ENCODE measurements around the gene UBE2M.

The UBE2M gene

GRCh38 chr19:58563034-58563573 is 4.7 kb upstream of the UBE2M start:
- Mint-ChIP-seq H3K4me3 (peak overlapping the region; percentile 80 to 99), H3K27ac (peak overlapping the region; percentile 41 to 49), H3K27me3 (no peaks in the 10 kb centered on the region), H3K9me3 (no peaks in the 10 kb centered on the region), H3K4me1 (ENCODE audit: low read depth in 2 of 2) (peaks cover 21 to 28% of the 10 kb centered on the region in 2 donors), H3K36me3 (ENCODE audit: insufficient read depth) (peaks cover 28% of the 10 kb centered on the region)
- DNase-seq (no peak), ATAC-seq (replicated peaks) (no peak)

DNA sequence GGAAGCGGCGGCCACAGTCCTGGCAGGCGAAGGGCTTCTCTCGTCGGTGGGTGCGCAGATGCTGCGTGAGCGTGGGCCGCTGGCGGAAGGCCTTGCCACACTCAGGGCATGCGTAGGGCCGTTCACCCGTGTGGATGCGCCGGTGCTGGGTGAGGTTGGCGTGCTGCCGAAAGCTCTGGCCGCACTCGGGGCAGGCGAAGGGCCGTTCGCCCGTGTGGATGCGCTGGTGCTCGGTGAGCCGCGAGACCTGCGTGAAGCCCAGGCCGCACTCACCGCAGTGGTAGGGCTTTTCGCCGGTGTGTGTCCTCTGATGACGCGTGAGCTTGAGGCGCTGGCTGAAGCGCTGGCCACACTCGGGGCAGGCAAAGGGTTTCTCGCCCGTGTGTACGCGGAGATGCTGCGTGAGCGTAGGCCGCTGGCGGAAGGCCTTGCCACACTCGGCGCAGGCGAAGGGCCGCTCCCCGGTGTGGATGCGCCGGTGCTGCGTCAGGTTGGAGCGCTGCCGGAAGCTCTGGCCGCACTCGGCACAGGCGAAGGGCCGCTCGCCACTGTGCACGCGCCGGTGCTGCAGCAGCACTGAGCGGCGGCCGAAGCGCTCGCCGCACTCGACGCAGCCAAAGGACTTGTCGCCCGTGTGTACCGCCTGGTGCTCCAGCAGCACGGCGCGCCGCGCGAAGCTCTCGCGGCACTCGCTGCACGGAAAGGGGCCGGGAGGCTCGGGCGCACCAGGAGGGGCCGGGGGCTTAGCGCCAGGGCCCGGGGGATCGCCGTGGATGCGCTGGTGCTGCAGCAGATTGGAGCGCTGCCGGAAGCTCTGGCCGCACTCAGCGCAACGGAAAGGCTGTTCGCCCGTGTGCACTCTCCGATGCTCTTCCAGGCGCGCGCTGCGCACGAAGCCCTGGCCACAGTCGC is 4.0 kb upstream of the UBE2M start:
- peaks cover 35% of the 10 kb centered on the region for H3K36me3 Mint-ChIP-seq (ENCODE audit: insufficient read depth)
- H3K4me3 Mint-ChIP-seq: peak overlapping the region; percentile 80 to 99
- no peaks in the 10 kb centered on the region for H3K27me3 Mint-ChIP-seq
- peaks cover 29 to 35% of the 10 kb centered on the region in 2 donors for H3K4me1 Mint-ChIP-seq (ENCODE audit: low read depth in 2 of 2)
- ATAC-seq (replicated peaks) (no peak), DNase-seq (no peak)
- no peaks in the 10 kb centered on the region for H3K9me3 Mint-ChIP-seq
- H3K27ac Mint-ChIP-seq: peak overlapping the region; percentile 41 to 86

DNA sequence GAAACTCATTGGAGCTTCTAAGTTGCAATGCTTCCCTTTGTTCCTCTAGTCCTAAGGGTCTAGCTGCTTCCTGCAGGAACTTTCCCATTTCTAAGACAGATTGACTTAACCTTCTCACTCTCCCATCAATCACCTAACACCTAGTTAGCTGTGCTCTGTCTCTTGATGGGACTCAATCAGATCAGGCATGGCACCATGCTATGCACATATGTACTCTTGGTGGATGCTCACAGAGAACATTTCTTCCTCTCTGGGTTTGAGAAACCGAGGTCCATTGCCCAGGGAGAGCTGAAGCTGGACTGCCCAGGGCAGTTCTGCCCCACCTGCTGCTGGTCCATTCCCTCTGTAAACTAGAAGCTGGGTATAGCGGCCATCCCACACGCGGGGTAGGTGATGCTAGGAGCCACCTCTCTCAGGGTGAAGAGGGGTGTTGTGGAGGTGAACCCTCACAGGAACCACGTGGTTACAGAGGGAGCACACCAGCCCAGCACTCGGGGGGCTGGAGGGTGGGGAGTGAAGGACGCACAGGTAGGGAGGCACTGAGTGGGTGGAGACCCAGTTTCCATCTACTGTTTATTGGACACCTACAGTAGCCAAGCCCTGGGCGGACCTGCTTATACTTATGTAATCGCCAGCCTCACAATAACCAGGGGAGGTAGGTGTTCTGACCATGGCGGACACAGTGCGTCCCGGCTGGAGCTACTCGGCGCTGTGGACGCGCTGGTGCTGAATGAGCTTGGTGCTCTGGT is 3.1 kb upstream of the UBE2M start:
- Mint-ChIP-seq H3K4me3 (peak overlapping the region; percentile 80 to 99), H3K27ac (peak overlapping the region in 1 of 2 donors; percentile 86), H3K36me3 (ENCODE audit: insufficient read depth) (peaks cover 43% of the 10 kb centered on the region), H3K27me3 (no peaks in the 10 kb centered on the region), H3K4me1 (ENCODE audit: low read depth in 2 of 2) (peaks cover 36 to 43% of the 10 kb centered on the region in 2 donors), H3K9me3 (no peaks in the 10 kb centered on the region)
- no peak for ATAC-seq (replicated peaks)
- DNase-seq: no peak

GRCh38 chr19:58560921-58561320 is 2.5 kb upstream of the UBE2M start:
- H3K4me3 Mint-ChIP-seq: peak overlapping the region; percentile 80 to 99
- no peaks in the 10 kb centered on the region for H3K9me3 Mint-ChIP-seq
- H3K27me3 Mint-ChIP-seq: no peaks in the 10 kb centered on the region
- H3K4me1 Mint-ChIP-seq (ENCODE audit: low read depth in 2 of 2): peaks cover 41 to 49% of the 10 kb centered on the region in 2 donors
- no peak for ATAC-seq (replicated peaks)
- peak overlapping the region in 1 of 2 donors; percentile 38 for H3K27ac Mint-ChIP-seq
- no peak for DNase-seq
- H3K36me3 Mint-ChIP-seq (ENCODE audit: insufficient read depth): peaks cover 47% of the 10 kb centered on the region

DNA sequence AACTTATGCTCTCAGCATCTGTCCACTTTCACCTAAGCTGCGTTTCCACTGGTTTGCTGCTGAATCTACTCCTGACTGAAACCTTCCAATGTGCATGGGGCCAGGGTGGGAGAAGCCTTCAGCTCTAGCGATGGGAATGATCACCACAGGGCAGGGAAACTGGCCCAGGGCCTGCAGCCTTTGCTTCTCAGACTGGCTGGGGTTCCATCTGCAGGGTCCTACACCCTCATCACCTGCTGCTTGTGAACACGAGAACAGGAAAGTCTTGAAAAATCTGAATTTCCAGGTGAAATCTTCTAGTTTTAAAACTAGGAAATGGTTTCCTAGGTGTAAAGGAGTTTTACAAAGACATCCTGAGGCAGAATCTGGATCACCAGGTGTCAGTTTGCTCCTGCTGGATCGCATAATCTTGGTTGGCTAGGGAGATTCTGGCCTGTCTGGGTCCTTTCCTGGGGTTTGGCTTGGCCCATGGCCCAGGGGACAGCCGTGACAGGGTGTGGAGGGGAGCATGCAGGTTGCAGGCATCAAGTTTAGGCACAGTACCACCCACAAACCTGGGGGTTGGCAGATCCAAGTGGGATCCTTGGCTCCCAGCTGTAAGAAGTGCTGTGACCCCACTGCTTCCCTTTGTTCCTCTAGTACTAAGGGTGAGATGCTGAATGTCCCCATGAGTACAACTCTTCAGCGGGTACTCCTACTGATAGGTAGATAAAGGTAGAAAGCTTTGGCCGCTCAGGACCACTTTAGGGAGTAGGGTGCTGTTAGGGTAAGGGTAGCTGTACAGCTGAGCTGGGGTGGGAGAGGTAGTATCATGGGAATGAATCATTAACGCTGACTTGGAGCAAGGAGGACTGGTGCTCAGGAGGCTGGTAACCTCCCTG is 1.8 kb upstream of the UBE2M start:
- H3K4me1 Mint-ChIP-seq (ENCODE audit: low read depth in 2 of 2): peaks cover 43 to 53% of the 10 kb centered on the region in 2 donors
- H3K36me3 Mint-ChIP-seq (ENCODE audit: insufficient read depth): peaks cover 53% of the 10 kb centered on the region

DNA sequence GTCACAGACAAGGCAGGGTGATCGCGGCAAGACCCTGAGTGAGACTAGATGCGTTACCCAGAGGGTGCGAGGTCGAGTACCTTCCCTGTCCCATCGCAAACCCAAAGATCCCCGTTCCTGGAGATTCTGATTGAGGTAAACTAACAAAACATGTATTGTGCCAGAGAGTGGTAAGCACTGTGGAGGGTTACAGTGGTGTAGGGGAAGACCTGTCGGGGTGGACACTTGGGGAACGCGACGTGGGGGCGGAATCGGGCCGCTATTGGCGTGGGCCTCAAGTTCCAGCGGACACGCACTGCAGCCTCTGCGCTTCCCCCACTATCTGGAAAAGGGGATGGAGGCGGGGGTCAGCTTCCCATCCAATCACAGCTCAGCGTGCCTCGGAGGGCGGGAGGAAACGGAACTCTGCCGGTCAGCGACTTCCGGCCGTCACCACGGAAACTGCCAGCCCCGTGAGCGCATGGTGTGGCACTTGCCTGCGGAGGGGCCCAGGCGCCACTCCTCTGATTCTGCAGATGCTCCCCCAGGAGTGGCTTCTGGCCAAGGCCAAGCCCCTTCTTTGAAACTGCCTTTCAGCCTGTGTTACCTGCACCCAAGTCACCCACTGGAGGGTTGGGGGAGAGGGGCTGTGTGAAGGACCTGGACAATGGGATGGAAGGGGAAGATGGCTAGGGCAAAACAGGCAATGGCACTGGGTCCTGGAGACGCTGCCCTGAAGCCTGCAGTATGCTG is 1.0 kb upstream of the UBE2M start:
- Mint-ChIP-seq H3K27me3 (no peaks in the 10 kb centered on the region), H3K4me1 (ENCODE audit: low read depth in 2 of 2) (peaks cover 48 to 58% of the 10 kb centered on the region in 2 donors), H3K27ac (peak overlapping the region; percentile 95 to 99), H3K9me3 (no peaks in the 10 kb centered on the region), H3K4me3 (peak overlapping the region; percentile 96 to 99), H3K36me3 (ENCODE audit: insufficient read depth) (peaks cover 59% of the 10 kb centered on the region)
- DNase-seq (peak in 2 of 3 experiments; percentile 33 to 38), ATAC-seq (replicated peaks) (no peak)

More for the DNA sequence above, 1.8 kb upstream of the UBE2M start:
- Mint-ChIP-seq H3K27me3 (no peaks in the 10 kb centered on the region), H3K27ac (peak overlapping the region; percentile 95 to 99), H3K4me3 (peak overlapping the region; percentile 96 to 99), H3K9me3 (no peaks in the 10 kb centered on the region)
- no peak for DNase-seq
- no peak for ATAC-seq (replicated peaks)

DNA sequence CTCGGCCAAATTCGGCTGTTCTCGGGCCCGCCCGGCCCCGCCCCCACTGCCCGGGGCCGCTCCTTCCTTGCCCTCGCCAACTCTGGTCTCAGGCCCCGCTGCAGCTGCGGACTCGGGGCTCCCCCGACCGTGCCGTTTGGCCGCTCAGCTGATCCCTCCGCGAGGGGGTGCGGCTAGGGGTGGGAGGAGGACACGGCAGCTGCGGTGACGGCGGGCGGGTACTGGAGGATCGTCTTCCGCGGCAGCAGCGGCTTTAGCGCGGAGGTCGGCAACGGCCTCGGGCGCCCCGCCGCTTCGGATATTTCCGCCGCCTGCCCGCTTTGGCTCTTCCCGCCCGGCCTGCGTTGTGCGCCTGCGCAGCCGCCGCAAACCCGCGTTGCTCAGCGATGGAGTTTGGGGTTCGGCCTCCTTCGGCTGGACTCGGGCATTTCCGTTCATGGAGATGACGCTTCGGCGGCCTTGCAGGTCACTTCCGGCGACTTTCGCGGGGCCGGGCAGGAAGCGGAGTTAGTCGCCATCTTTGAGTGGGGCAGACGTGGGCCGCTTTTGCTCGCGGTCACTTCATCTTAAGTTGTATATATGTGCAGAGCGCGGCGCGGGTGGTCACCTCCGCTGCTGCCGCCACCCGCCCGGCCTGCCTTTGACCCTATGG is 338 bp upstream of the UBE2M start:
- H3K27ac Mint-ChIP-seq: peak overlapping the region; percentile 95 to 99
- H3K27me3 Mint-ChIP-seq: no peaks in the 10 kb centered on the region
- peak overlapping the region; percentile 96 to 99 for H3K4me3 Mint-ChIP-seq
- no peaks in the 10 kb centered on the region for H3K9me3 Mint-ChIP-seq
- DNase-seq (peak; percentile 100), ATAC-seq (replicated peaks) (peak; percentile 65)
- peaks cover 50 to 64% of the 10 kb centered on the region in 2 donors for H3K4me1 Mint-ChIP-seq (ENCODE audit: low read depth in 2 of 2)
- H3K36me3 Mint-ChIP-seq (ENCODE audit: insufficient read depth): peaks cover 64% of the 10 kb centered on the region

DNA sequence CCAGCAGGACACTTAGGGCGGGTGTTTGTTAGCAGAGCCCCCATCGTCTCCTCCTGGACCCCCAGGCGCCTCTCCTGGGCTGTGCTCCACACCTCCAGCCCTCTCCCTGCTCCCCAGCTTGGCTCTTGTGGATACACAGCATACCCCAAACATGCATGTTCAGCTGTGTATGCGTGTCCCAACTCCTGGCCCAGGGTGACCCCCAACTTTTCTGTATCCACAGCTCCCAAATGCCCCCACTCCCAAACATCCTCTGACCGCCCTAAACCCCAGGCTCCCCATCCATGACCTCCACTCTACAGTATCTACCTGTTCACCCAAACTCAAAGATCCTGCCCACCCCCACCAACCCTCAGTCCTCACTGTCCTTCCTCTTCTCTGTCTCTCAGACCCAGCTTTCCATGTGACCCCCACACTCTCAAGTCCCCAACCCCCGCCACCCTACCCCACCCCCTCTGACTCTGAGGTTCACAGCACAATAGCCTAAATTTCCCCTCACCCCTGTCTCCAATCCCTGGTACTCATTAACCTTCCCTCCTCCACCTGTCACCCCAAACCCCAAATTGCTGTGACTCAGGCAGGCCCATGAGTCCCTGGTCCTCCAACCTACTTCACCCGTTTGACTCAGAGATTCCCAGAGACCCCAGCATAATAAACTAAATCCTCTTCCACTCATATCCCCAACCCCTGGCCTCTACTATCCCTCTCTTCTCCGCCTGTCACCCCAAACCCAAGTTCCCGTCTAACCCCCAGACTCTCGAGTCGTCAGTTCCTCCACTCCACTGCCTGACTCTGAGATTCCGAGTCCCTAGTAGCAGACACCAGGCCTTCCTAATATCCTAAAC is 968 bp downstream of the UBE2M start:
- Mint-ChIP-seq H3K9me3 (no peaks in the 10 kb centered on the region), H3K4me3 (peak overlapping the region; percentile 96 to 99), H3K27me3 (no peaks in the 10 kb centered on the region), H3K36me3 (ENCODE audit: insufficient read depth) (peaks cover 76% of the 10 kb centered on the region), H3K4me1 (ENCODE audit: low read depth in 2 of 2) (peaks cover 54 to 65% of the 10 kb centered on the region in 2 donors), H3K27ac (peak overlapping the region; percentile 95 to 99)
- no peak for DNase-seq
- ATAC-seq (replicated peaks): no peak

- ATAC-seq (replicated peaks): no peak
- Mint-ChIP-seq H3K36me3 (ENCODE audit: insufficient read depth) (peaks cover 77% of the 10 kb centered on the region), H3K4me3 (peak overlapping the region; percentile 96 to 99), H3K4me1 (ENCODE audit: low read depth in 2 of 2) (peaks cover 55 to 61% of the 10 kb centered on the region in 2 donors), H3K27me3 (no peaks in the 10 kb centered on the region), H3K9me3 (no peaks in the 10 kb centered on the region), H3K27ac (peak overlapping the region; percentile 95 to 99)
- DNase-seq: no peak
These were observed 1.7 kb downstream of the UBE2M start for GRCh38 chr19:58556622-58557220.

- no peaks in the 10 kb centered on the region for H3K9me3 Mint-ChIP-seq
- ATAC-seq (replicated peaks) (no peak), DNase-seq (no peak)
- peak overlapping the region; percentile 96 to 99 for H3K4me3 Mint-ChIP-seq
- peaks cover 84% of the 10 kb centered on the region for H3K36me3 Mint-ChIP-seq (ENCODE audit: insufficient read depth)
- no peaks in the 10 kb centered on the region for H3K27me3 Mint-ChIP-seq
- peak overlapping the region; percentile 98 to 99 for H3K27ac Mint-ChIP-seq
- peaks cover 55 to 58% of the 10 kb centered on the region in 2 donors for H3K4me1 Mint-ChIP-seq (ENCODE audit: low read depth in 2 of 2)
These were observed 2.3 kb downstream of the UBE2M start for GRCh38 chr19:58555920-58556621.

Data from effector memory CD8-positive, alpha-beta T cell (primary cell).